HFFc6 (cell line): ENCODE data around the gene WWC1. TPM values are rescaled to one million over a fixed set of nuclear protein-coding genes. Genes with fewer than 3 reads are reported as not detected.
"Not testable (repeated sequence)": the region's sequence is repeated elsewhere in the genome, so short reads cannot be mapped to it uniquely, and the experiment has no call there.

ENCODE experiments used
- DNase-seq: peaks from one replicate; pipeline ENCODE4 v3.0.0-alpha.2; 2018
- H3K27ac Mint-ChIP-seq: 2 replicates; pipeline ENCODE4 v1.8.0; 2020; ENCODE audit warnings: mild to moderate bottlenecking, mixed read lengths
- H3K27me3 Mint-ChIP-seq: 2 replicates; pipeline ENCODE4 v1.8.0; 2021; ENCODE audit warnings: mild to moderate bottlenecking, moderate library complexity, mixed read lengths; ENCODE audit not compliant: insufficient read depth
- H3K36me3 Mint-ChIP-seq: 2 replicates; pipeline ENCODE4 v1.8.0; 2021; ENCODE audit warnings: low read depth, mixed read lengths
- H3K4me1 Mint-ChIP-seq: 2 replicates; pipeline ENCODE4 v1.8.0; 2020; ENCODE audit warnings: low read depth, mixed read lengths
- H3K4me3 Mint-ChIP-seq: 2 replicates; pipeline ENCODE4 v1.8.0; 2020; ENCODE audit warnings: mild to moderate bottlenecking, moderate library complexity, mixed read lengths
- H3K9me3 Mint-ChIP-seq: 2 replicates; pipeline ENCODE4 v1.8.0; 2020; ENCODE audit warnings: mild to moderate bottlenecking, mixed read lengths
- CTCF ChIP-seq: fragments of 200-600 bp; sonication (generic); IDR thresholded peaks from 2 replicates; pipeline ENCODE4 v1.5.0; 2021; ENCODE audit warnings: antibody characterized with exemption, mild to moderate bottlenecking
- total RNA-seq, 6 experiments: library from RNA; stranded (reverse); fragmentation: NEBNext Ultra II Directional; extraction: Animal tissue kit (Norgen Biotek cat#: 25700); gene quantifications; 2 replicates in 1 of 6; 3 replicates in 5 of 6; pipeline ENCODE4 v1.2.3, GENCODE V29; 2021

Gene WWC1
- total RNA-seq, 6 experiments from 2014 or later = 3.3 to 8.4 (median 7.2) TPM

- TF ChIP-seq CTCF = no peak
- Mint-ChIP-seq H3K4me3 (no peak overlapping the region), H3K36me3 (no peaks in the 10 kb centered on the region), H3K27me3 (peaks cover 2% of the 10 kb centered on the region; the same call in 1 of the 2 replicates), H3K4me1 (peaks cover 18% of the 10 kb centered on the region), H3K27ac (peak overlapping the region; percentile 72), H3K9me3 (no peaks in the 10 kb centered on the region)
- DNase-seq = no peak
Observed at GRCh38 chr5:168334280-168334679, 42.8 kb downstream of the WWC1 start.

GRCh38 chr5:168334695-168335094, 43.2 kb downstream of the WWC1 start:
- H3K36me3 Mint-ChIP-seq = no peaks in the 10 kb centered on the region
- peaks cover 2% of the 10 kb centered on the region; the same call in 1 of the 2 replicates for H3K27me3 Mint-ChIP-seq
- DNase-seq = peak; percentile 76
- H3K4me3 Mint-ChIP-seq = no peak overlapping the region
- peaks cover 14% of the 10 kb centered on the region for H3K4me1 Mint-ChIP-seq
- TF ChIP-seq CTCF = no peak
- H3K27ac Mint-ChIP-seq = peak overlapping the region; percentile 72
- no peaks in the 10 kb centered on the region for H3K9me3 Mint-ChIP-seq

GRCh38 chr5:168337361-168337760, 45.9 kb downstream of the WWC1 start:
- Mint-ChIP-seq H3K27ac (no peak overlapping the region), H3K4me1 (peaks cover 35% of the 10 kb centered on the region), H3K4me3 (no peak overlapping the region), H3K36me3 (no peaks in the 10 kb centered on the region), H3K27me3 (peaks cover 2% of the 10 kb centered on the region; the same call in 1 of the 2 replicates), H3K9me3 (no peaks in the 10 kb centered on the region)
- no peak for DNase-seq
- TF ChIP-seq CTCF = no peak

- DNase-seq = no peak
- Mint-ChIP-seq H3K27ac (no peak overlapping the region), H3K9me3 (no peaks in the 10 kb centered on the region)
Observed at GRCh38 chr5:168339109-168339771, 47.8 kb downstream of the WWC1 start.

GRCh38 chr5:168339772-168340140, 48.3 kb downstream of the WWC1 start:
- H3K27ac Mint-ChIP-seq, H3K4me3 Mint-ChIP-seq, H3K27me3 Mint-ChIP-seq, H3K36me3 Mint-ChIP-seq, H3K9me3 Mint-ChIP-seq, DNase-seq: not testable (repeated sequence)
- peaks cover 44% of the 10 kb centered on the region for H3K4me1 Mint-ChIP-seq

More at GRCh38 chr5:168339109-168339771, 47.8 kb downstream of the WWC1 start:
- Mint-ChIP-seq H3K4me3 (no peak overlapping the region), H3K27me3 (peaks cover 2% of the 10 kb centered on the region; the same call in 1 of the 2 replicates), H3K4me1 (peaks cover 46% of the 10 kb centered on the region), H3K36me3 (peaks cover 4% of the 10 kb centered on the region; the same call in 1 of the 2 replicates)
- no peak for TF ChIP-seq CTCF

GRCh38 chr5:168340487-168340886, 49.0 kb downstream of the WWC1 start:
- no peak overlapping the region for H3K4me3 Mint-ChIP-seq
- no peaks in the 10 kb centered on the region for H3K9me3 Mint-ChIP-seq
- DNase-seq = no peak
- no peak overlapping the region for H3K27ac Mint-ChIP-seq
- peaks cover 4% of the 10 kb centered on the region; the same call in 1 of the 2 replicates for H3K36me3 Mint-ChIP-seq
- no peak for TF ChIP-seq CTCF
- H3K4me1 Mint-ChIP-seq = peaks cover 39% of the 10 kb centered on the region
- H3K27me3 Mint-ChIP-seq = peaks cover 2% of the 10 kb centered on the region; the same call in 1 of the 2 replicates
